ENCODE results near the gene C16orf78.

Gene C16orf78

DNA sequence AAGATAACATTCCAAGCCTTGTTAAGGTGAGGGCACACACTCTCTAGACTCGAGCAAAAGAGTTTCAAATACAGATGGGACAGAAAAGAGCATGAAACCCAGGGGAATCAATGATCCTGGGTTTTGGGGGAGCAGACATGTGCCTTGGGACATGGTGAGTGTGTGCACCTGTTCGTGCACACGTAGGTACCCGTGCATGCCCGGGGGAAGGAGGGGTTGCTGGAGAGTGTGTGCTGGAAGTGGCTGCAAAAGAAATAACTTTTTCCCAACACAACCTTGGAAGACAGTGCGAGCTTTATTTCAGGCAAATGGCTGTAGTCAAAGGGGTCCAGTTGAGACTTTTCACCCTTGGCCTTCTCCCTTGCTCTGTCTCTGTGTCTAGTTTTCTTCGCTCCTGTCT, 62.6 kb downstream of the C16orf78 start:
- DNase-seq: no peak
- no CpG with 5 or more reads among the region's 7 CpGs for WGBS (ENCODE audit: extremely low coverage, insufficient coverage, insufficient read length)
- no peak overlapping the region for H2AK5ac ChIP-seq (ENCODE audit: low read length)
- H4K91ac ChIP-seq (ENCODE audit: low read depth, low read length): no peak overlapping the region
- no peak overlapping the region for H2BK120ac ChIP-seq (ENCODE audit: insufficient read depth, low read length, poor library complexity)
- H2BK12ac ChIP-seq (ENCODE audit: low read length): no peak overlapping the region
- no peak overlapping the region for H4K8ac ChIP-seq (ENCODE audit: low read depth, low read length)
- no peak overlapping the region for H4K12ac ChIP-seq (ENCODE audit: low read depth, low read length)
- no peak overlapping the region for H3K4ac ChIP-seq (ENCODE audit: low read depth, low read length)
- no peaks in the 10 kb centered on the region for H3K36me3 ChIP-seq (ENCODE audit: control insufficient read depth in 1 of 2, insufficient read depth in 2 of 2, low read length in 2 of 2)
- H3K4me3 ChIP-seq (ENCODE audit: low read depth, low read length): no peak overlapping the region
- H3K9me3 ChIP-seq (ENCODE audit: insufficient read depth, low read depth, low read length): no peaks in the 10 kb centered on the region
- H3K79me1 ChIP-seq (ENCODE audit: low read length): no peaks in the 10 kb centered on the region
- H3K4me1 ChIP-seq (ENCODE audit: control insufficient read depth in 1 of 2, insufficient read depth in 2 of 2, low read length in 2 of 2): no peaks in the 10 kb centered on the region
- no peaks in the 10 kb centered on the region for H3K27me3 ChIP-seq (ENCODE audit: insufficient read depth, low read length)
- no peak overlapping the region for H2BK5ac ChIP-seq (ENCODE audit: low read depth, low read length, poor library complexity)
- no peak overlapping the region for H3K9ac ChIP-seq (ENCODE audit: low read length)
- no peak overlapping the region for H3K4me2 ChIP-seq (ENCODE audit: low read length)
- no peak overlapping the region for H3K14ac ChIP-seq (ENCODE audit: low read length)
- H3K27ac ChIP-seq (ENCODE audit: low read depth, low read length): no peak overlapping the region
- H3K18ac ChIP-seq (ENCODE audit: low read length): no peak overlapping the region
- H3K79me2 ChIP-seq (ENCODE audit: control insufficient read depth, insufficient read depth, low read length, poor library complexity): no peaks in the 10 kb centered on the region
- H3K23ac ChIP-seq (ENCODE audit: low read length): no peak overlapping the region
- H2AFZ ChIP-seq (ENCODE audit: insufficient read depth, low read length, poor library complexity): no peak overlapping the region

DNA sequence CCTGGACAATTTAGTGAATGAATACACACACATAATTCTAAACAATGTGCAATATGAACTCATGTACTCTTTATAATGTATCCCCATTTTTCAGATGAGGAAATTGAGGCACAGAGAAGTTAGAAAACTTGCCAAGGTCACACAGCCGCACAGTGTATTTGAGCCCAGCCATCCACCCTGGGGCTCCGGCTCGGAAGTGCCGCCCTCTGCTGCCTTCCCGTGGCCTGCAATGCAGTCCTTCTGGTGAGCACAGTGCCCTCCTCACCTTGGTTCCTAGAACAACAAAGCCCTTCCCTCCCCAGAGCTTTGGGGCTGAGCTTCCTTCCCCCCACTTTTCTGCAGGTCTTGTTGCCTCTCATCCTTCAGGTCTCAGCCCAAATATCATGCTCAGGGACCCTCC, 63.7 kb downstream of the C16orf78 start:
- Histone ChIP-seq H3K79me2 (ENCODE audit: control insufficient read depth, insufficient read depth, low read length, poor library complexity) (no peaks in the 10 kb centered on the region), H2BK5ac (ENCODE audit: low read depth, low read length, poor library complexity) (no peak overlapping the region)

DNA sequence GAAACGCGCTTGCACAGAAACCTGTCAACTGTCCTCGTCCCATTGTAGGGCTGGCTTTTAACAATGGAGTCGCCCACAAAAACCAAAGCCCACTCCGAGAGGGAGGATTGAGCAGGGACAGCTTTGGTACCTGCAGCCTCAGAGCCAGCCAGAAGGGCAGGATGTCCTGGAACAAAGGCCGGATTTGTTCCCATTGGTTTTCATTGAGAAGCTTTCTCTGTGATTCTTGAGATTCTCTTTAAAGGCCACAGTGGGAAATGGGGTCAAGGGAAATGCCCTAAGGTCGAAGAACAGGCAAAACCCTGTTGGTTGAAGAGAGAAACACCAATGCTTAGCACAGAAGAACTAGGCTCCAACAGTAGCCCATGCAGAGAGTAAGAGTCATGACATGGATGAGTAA, 65.4 kb downstream of the C16orf78 start:
- H3K27me3 ChIP-seq (ENCODE audit: insufficient read depth, low read length): no peaks in the 10 kb centered on the region
- no peak overlapping the region for H2BK12ac ChIP-seq (ENCODE audit: low read length)
- H3K4ac ChIP-seq (ENCODE audit: low read depth, low read length): no peak overlapping the region
- peaks cover 2 to 3% of the 10 kb centered on the region in 2 experiments for H3K4me1 ChIP-seq (ENCODE audit: control insufficient read depth in 1 of 2, insufficient read depth in 2 of 2, low read length in 2 of 2)
- no peak overlapping the region for H3K9ac ChIP-seq (ENCODE audit: low read length)
- no peak overlapping the region for H3K18ac ChIP-seq (ENCODE audit: low read length)
- no peak overlapping the region for H3K4me3 ChIP-seq (ENCODE audit: low read depth, low read length)
- no peak overlapping the region for H4K91ac ChIP-seq (ENCODE audit: low read depth, low read length)
- WGBS (ENCODE audit: extremely low coverage, insufficient coverage, insufficient read length): no CpG with 5 or more reads among the region's 7 CpGs
- no peaks in the 10 kb centered on the region for H3K36me3 ChIP-seq (ENCODE audit: control insufficient read depth in 1 of 2, insufficient read depth in 2 of 2, low read length in 2 of 2)
- H3K23ac ChIP-seq (ENCODE audit: low read length): no peak overlapping the region
- no peak overlapping the region for H3K27ac ChIP-seq (ENCODE audit: low read depth, low read length)
- H2BK5ac ChIP-seq (ENCODE audit: low read depth, low read length, poor library complexity): no peak overlapping the region
- no peak overlapping the region for H2AK5ac ChIP-seq (ENCODE audit: low read length)
- H3K9me3 ChIP-seq (ENCODE audit: insufficient read depth, low read depth, low read length): peaks cover 2% of the 10 kb centered on the region
- no peaks in the 10 kb centered on the region for H3K79me1 ChIP-seq (ENCODE audit: low read length)
- no peak overlapping the region for H2BK120ac ChIP-seq (ENCODE audit: insufficient read depth, low read length, poor library complexity)
- no peak overlapping the region for H4K8ac ChIP-seq (ENCODE audit: low read depth, low read length)
- no peak overlapping the region for H2AFZ ChIP-seq (ENCODE audit: insufficient read depth, low read length, poor library complexity)
- no peak overlapping the region for H3K4me2 ChIP-seq (ENCODE audit: low read length)
- no peak for DNase-seq
- no peak overlapping the region for H3K14ac ChIP-seq (ENCODE audit: low read length)
- H4K12ac ChIP-seq (ENCODE audit: low read depth, low read length): no peak overlapping the region
- H3K79me2 ChIP-seq (ENCODE audit: control insufficient read depth, insufficient read depth, low read length, poor library complexity): no peaks in the 10 kb centered on the region

More for the DNA sequence above, 63.7 kb downstream of the C16orf78 start:
- no peak overlapping the region for H2AFZ ChIP-seq (ENCODE audit: insufficient read depth, low read length, poor library complexity)
- no peak overlapping the region for H2AK5ac ChIP-seq (ENCODE audit: low read length)
- no CpG with 5 or more reads among the region's 5 CpGs for WGBS (ENCODE audit: extremely low coverage, insufficient coverage, insufficient read length)
- no peak overlapping the region for H3K9ac ChIP-seq (ENCODE audit: low read length)
- no peaks in the 10 kb centered on the region for H3K36me3 ChIP-seq (ENCODE audit: control insufficient read depth in 1 of 2, insufficient read depth in 2 of 2, low read length in 2 of 2)
- H3K14ac ChIP-seq (ENCODE audit: low read length): no peak overlapping the region
- H4K91ac ChIP-seq (ENCODE audit: low read depth, low read length): no peak overlapping the region
- no peak overlapping the region for H3K4me3 ChIP-seq (ENCODE audit: low read depth, low read length)
- H4K12ac ChIP-seq (ENCODE audit: low read depth, low read length): no peak overlapping the region
- H3K27me3 ChIP-seq (ENCODE audit: insufficient read depth, low read length): no peaks in the 10 kb centered on the region
- no peak overlapping the region for H3K18ac ChIP-seq (ENCODE audit: low read length)
- H3K4me1 ChIP-seq (ENCODE audit: control insufficient read depth in 1 of 2, insufficient read depth in 2 of 2, low read length in 2 of 2): peaks cover 2 to 3% of the 10 kb centered on the region in 2 experiments
- H3K4me2 ChIP-seq (ENCODE audit: low read length): no peak overlapping the region
- peaks cover 2% of the 10 kb centered on the region for H3K9me3 ChIP-seq (ENCODE audit: insufficient read depth, low read depth, low read length)
- no peak overlapping the region for H2BK12ac ChIP-seq (ENCODE audit: low read length)
- no peak overlapping the region for H2BK120ac ChIP-seq (ENCODE audit: insufficient read depth, low read length, poor library complexity)
- no peak overlapping the region for H3K4ac ChIP-seq (ENCODE audit: low read depth, low read length)
- H3K79me1 ChIP-seq (ENCODE audit: low read length): no peaks in the 10 kb centered on the region
- no peak overlapping the region for H3K23ac ChIP-seq (ENCODE audit: low read length)
- H3K27ac ChIP-seq (ENCODE audit: low read depth, low read length): no peak overlapping the region
- no peak overlapping the region for H4K8ac ChIP-seq (ENCODE audit: low read depth, low read length)
- DNase-seq: no peak

DNA sequence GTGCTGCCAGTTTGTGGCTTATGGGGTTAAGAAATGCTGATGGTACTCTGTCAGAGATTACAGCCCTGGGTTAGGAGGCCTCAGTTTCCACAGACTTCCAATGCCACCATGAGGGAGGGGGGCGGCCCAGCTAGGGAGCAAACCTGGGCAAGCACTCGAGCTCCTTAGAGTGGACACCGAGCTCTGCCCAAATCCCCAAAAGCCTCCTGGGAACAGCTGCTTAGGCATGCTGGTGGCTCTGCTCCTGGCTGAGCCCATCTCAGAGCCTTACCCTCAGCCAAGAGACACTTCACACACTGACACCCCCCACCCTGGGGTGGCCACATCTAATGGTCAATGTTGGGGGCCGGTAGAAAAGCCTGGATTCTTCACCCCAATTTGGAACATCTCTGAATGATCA, 66.1 kb downstream of the C16orf78 start:
- no peak overlapping the region for H4K91ac ChIP-seq (ENCODE audit: low read depth, low read length)
- H2AK5ac ChIP-seq (ENCODE audit: low read length): no peak overlapping the region
- no peak overlapping the region for H3K4ac ChIP-seq (ENCODE audit: low read depth, low read length)
- DNase-seq: no peak
- no peaks in the 10 kb centered on the region for H3K36me3 ChIP-seq (ENCODE audit: control insufficient read depth in 1 of 2, insufficient read depth in 2 of 2, low read length in 2 of 2)
- no peak overlapping the region for H2BK120ac ChIP-seq (ENCODE audit: insufficient read depth, low read length, poor library complexity)
- H3K79me1 ChIP-seq (ENCODE audit: low read length): no peaks in the 10 kb centered on the region
- H3K23ac ChIP-seq (ENCODE audit: low read length): no peak overlapping the region
- peaks cover 2 to 3% of the 10 kb centered on the region in 2 experiments for H3K4me1 ChIP-seq (ENCODE audit: control insufficient read depth in 1 of 2, insufficient read depth in 2 of 2, low read length in 2 of 2)
- H3K18ac ChIP-seq (ENCODE audit: low read length): no peak overlapping the region
- no peaks in the 10 kb centered on the region for H3K79me2 ChIP-seq (ENCODE audit: control insufficient read depth, insufficient read depth, low read length, poor library complexity)
- no peak overlapping the region for H3K4me2 ChIP-seq (ENCODE audit: low read length)
- H3K9me3 ChIP-seq (ENCODE audit: insufficient read depth, low read depth, low read length): peaks cover 2% of the 10 kb centered on the region
- no peak overlapping the region for H2BK12ac ChIP-seq (ENCODE audit: low read length)
- no peak overlapping the region for H2BK5ac ChIP-seq (ENCODE audit: low read depth, low read length, poor library complexity)
- H3K27me3 ChIP-seq (ENCODE audit: insufficient read depth, low read length): no peaks in the 10 kb centered on the region
- H4K12ac ChIP-seq (ENCODE audit: low read depth, low read length): no peak overlapping the region
- no peak overlapping the region for H2AFZ ChIP-seq (ENCODE audit: insufficient read depth, low read length, poor library complexity)
- no peak overlapping the region for H3K9ac ChIP-seq (ENCODE audit: low read length)
- H3K4me3 ChIP-seq (ENCODE audit: low read depth, low read length): no peak overlapping the region
- H3K14ac ChIP-seq (ENCODE audit: low read length): no peak overlapping the region
- WGBS (ENCODE audit: extremely low coverage, insufficient coverage, insufficient read length): no CpG with 5 or more reads among the region's 4 CpGs
- no peak overlapping the region for H4K8ac ChIP-seq (ENCODE audit: low read depth, low read length)
- H3K27ac ChIP-seq (ENCODE audit: low read depth, low read length): no peak overlapping the region
